ENCODE measurements around the gene TCEA2.

DNA sequence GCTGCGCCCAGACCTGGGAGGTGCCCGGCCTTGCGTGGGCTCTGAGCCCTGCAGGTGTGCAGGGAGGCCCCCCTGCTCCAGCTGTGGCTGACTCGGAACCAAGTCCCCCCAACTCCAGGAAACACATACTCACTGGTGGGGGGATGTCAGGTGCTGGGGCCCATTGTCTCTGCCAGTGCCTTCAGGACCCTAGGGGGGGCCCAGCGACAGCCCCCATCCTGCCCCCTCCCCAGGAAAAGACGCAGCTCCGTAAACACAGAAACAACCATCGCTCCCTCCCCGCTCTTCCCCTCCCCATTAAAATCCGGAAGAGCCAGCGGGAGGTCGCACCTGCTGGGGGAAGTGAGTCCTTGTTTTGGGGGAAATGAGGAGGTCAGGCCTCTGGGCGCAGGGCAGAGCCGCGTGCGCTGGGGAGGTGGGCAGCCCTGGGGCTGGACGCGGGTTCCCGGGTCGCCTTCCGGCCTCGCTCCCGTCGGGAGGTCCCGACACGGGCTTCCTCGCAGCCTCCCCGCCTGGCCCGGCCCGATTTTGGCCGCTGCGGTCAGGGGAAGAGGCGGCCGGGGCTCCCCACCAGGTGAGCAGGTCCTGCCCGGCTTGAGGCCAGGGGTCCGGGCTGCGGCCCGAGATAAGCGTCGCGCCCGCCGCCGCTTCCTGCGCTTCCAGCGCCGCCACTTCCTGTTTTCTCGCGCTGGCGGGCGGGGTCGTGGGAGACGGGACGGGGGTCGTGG is 20.8 kb upstream of the TCEA2 start:
- TF ChIP-seq POLR2A (IDR thresholded peaks at IDR 0.05; ENCODE audit: low read length) (no peak), GATA1 (IDR thresholded peaks at IDR 0.05; ENCODE audit: low read depth, low read length) (no peak)

Measured in erythroblast (primary cell).